ENCODE results near the gene EFCAB6. TPM values are rescaled to one million over a fixed set of nuclear protein-coding genes. Genes with fewer than 3 reads are reported as not detected.

EFCAB6 gene
- total and polyA plus RNA-seq, 9 of the 15 experiments (the other 6 are each of a cell fraction or from before 2014, with no cell fraction given): 0.06 TPM; not detected in 8

DNA sequence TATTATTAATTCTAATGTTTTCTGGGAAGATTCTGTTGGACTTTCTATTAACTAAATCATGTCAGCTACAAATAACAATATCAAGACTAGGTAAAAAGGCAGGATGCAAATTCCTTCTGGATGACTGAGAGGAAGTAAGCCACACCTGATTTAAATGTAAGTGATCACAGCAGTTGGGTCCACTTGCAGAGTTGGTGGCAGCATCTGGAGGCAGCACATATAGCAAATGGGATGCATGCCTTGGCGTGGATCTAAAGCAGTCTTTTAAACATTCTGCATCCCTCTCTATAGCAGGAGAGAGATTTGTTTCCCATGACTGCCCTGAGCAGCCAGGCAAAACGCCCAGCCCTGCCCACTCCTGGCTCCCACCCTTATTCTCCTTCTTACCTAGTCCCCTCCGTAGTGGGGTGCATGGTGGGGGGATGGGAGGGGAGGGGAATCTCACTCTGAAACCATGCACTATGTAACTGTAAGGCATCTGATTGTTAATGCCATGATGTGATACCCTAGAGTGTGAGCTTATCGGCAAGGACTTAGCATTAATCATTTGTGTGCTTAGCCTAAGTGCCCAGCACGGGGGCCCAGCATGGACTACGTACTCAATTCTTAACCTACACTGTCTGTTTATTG is 130.3 kb downstream of the EFCAB6 start (continued):
- TF ChIP-seq, protein P1, sequence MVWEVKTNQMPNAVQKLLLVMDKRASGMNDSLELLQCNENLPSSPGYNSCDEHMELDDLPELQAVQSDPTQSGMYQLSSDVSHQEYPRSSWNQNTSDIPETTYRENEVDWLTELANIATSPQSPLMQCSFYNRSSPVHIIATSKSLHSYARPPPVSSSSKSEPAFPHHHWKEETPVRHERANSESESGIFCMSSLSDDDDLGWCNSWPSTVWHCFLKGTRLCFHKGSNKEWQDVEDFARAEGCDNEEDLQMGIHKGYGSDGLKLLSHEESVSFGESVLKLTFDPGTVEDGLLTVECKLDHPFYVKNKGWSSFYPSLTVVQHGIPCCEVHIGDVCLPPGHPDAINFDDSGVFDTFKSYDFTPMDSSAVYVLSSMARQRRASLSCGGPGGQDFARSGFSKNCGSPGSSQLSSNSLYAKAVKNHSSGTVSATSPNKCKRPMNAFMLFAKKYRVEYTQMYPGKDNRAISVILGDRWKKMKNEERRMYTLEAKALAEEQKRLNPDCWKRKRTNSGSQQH (CRISPR knock-in tag; IDR thresholded peaks at IDR 0.05): no peak
- no peak for TF ChIP-seq RNF2 (IDR thresholded peaks at IDR 0.05)
- TF ChIP-seq CEBPZ (IDR thresholded peaks at IDR 0.05; ENCODE audit: borderline replicate concordance, low read depth, low read length): no peak
- TF ChIP-seq ZBTB34 (CRISPR knock-in tag; IDR thresholded peaks at IDR 0.05): no peak
- TF ChIP-seq CCAR2 (IDR thresholded peaks at IDR 0.05; ENCODE audit: low read depth, low read length): no peak
- TF ChIP-seq TSC22D4 (tag; IDR thresholded peaks at IDR 0.05): no peak
- TF ChIP-seq, protein P2, sequence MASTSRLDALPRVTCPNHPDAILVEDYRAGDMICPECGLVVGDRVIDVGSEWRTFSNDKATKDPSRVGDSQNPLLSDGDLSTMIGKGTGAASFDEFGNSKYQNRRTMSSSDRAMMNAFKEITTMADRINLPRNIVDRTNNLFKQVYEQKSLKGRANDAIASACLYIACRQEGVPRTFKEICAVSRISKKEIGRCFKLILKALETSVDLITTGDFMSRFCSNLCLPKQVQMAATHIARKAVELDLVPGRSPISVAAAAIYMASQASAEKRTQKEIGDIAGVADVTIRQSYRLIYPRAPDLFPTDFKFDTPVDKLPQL (IDR thresholded peaks at IDR 0.05; ENCODE audit: extremely low read depth, insufficient read length): no peak
- no peak for TF ChIP-seq DACH1 (IDR thresholded peaks at IDR 0.05; ENCODE audit: partially characterized antibody)
- TF ChIP-seq, protein P3, sequence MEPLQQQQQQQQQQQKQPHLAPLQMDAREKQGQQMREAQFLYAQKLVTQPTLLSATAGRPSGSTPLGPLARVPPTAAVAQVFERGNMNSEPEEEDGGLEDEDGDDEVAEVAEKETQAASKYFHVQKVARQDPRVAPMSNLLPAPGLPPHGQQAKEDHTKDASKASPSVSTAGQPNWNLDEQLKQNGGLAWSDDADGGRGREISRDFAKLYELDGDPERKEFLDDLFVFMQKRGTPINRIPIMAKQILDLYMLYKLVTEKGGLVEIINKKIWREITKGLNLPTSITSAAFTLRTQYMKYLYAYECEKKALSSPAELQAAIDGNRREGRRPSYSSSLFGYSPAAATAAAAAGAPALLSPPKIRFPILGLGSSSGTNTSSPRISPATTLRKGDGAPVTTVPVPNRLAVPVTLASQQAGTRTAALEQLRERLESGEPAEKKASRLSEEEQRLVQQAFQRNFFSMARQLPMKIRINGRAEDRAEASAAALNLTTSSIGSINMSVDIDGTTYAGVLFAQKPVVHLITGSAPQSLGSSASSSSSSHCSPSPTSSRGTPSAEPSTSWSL (CRISPR knock-in tag; IDR thresholded peaks at IDR 0.05; ENCODE audit: borderline replicate concordance): no peak

Data from K562 (cell line).